GM19240 (cell line): ENCODE results near the gene MOGAT1.
"Not testable (repeated sequence)": the region's sequence is repeated elsewhere in the genome, so short reads cannot be mapped to it uniquely, and the experiment has no call there.

Experiments used
- DNase-seq: peaks from one replicate; pipeline ENCODE4 v3.0.0; 2011; ENCODE audit warnings: low spot score; ENCODE audit not compliant: insufficient read length

Gene MOGAT1

DNA sequence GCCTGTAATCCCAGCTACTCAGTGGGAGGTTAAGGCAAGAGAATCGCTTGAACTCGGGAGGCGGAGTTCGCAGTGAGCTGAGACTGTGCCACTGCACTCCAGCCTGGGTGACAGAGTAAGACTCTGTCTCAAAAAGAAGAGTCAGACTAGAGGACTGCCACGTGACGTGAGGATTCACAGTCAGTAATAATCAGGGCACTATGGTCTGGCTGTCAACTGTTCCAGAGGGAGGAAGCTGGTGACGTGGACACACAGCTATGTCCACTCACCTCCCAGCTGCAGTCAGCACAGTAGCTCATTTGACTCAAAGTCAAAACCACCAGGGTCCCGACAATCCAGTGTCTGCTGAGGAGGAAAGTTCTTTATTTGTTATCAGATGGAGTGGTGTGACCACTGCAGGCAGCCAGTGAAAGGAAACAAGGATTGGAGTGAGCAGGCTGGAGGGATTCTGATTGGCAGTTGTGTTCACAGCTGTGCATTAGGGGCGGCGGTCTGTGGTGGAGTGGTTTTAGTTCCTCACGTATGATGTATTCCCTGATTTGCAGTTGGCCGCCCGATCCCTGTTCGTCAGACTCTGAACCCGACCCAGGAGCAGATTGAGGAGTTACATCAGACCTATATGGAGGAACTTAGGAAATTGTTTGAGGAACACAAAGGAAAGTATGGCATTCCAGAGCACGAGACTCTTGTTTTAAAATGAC lies 37.9 kb downstream of the MOGAT1 start:
- no peak for DNase-seq

DNA sequence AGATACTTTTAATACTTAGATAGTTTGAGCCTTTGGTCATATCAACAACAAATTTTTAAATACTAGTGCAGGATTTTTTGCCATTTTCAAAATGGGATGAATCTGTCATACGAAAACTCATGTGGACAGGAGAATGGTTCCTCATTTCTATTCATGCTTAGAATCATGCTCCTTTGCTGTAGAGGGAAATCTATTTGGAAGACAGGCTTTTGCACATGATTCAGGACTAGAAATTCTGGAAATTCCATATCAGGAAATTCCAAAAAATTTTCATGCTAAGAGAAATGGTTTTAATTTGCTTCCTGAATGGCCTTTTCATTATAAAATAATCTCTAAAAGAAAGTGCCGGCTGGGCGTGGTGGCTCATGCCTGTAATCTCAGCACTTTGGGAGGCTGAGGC lies 39.3 kb downstream of the MOGAT1 start:
- no peak for DNase-seq

DNA sequence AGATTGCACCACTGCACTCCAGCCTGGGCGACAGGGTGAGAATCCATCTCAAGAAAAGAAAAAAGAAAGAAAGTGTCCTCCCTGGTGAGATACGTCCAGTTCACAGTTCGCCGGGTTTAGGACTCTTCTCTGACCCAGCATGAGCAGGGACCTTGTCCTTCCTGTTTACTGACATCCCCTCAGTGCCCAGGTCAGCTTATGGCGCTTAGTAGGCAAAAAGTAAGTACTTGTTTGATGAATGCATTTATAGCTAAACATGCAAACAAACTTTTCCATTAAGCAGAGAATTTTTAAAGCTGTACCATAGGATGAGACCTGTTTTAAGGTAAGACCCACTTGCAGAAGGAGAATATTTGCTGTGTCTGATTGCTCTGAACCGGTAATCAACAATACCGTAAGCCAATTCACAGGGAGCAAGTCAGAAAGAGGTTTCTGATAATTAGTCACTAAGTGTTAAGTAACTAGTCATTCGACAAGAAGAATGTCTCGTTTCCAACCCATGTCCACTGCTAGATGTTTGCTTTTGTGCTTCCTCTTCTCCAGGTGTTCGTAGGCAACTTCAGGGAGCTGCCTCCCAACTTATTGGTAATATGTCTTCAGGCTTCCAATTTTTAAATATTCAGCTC lies 40.0 kb downstream of the MOGAT1 start:
- no peak for DNase-seq

DNA sequence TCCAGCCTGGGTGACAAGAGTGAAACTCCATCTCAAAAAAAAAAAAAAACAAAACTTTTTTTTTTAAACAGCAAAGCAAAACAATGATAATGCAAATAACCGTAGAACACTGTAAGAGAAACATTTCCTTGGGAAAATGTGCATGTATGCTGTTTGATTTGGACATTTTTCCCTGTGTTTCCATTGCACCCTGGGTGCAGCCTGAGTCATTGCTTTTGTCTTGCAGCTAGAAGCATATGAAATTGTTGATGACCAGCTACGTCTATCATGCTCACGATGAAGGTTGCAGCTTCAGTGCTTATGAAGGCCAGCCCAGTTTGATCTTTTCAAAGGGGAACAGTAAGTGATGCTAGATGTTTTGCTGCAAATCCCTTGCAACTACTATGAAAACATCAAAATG lies 41.5 kb downstream of the MOGAT1 start:
- no peak for DNase-seq

DNA sequence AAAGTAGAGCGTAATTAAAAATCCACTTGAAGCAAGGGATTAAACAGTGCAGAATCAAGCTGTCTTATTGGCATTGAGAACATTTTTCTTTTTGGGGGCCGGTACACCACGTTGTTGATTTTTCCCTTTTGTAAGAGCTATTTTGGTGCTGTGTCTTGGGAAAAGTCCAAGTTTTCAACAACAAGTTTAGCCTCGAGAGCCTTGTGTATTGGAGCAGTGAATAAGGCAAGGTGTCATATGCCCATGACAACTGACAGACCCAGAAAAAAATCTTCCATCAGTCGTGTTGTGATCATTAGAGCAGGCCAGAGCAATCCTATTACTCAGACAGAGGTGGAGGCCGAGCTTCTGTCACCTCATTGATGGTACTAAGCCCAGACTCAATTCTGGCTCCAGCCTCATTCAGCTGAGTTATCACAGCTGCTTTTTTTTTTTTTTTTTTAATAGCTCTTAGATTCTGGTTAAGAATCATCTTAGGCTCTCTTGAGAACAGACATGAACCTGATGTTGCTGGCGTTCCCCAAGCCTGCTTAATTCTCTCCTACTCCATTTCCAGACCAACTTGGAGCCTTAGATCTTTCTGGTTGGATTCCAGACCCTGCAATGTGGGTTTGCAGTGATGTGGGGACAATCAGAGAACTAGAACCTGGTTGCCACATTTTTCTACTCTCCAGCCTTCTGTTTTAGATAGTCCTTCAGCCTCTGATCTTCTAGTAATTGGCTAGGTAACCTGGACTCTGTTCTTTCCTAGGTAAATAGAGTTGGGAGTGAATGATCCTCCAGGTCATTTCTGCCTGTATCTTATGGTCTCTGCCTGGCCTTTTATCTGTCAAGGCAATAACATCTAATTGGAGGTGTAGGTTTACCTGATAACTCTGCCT lies 43.1 kb downstream of the MOGAT1 start:
- DNase-seq: no peak

DNA sequence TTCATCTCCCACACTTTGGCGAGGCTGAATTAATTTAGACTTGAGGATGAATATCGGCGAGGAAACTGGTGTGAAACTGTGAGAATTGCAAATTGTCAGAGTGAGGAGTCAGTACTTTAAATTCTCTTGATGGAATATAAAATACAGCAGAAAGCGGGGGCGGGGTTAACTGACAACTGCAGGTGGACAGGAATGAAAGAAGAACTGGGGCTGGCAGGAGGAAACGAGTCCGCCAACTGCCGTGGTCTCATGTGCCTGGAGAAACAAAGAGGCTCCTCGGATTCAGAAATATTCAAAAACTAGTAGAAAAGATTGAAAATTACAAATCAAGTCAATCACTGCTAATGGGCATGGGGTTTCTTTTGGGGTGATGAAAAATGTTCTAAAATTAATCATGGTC lies 44.3 kb downstream of the MOGAT1 start:
- no peak for DNase-seq

DNA sequence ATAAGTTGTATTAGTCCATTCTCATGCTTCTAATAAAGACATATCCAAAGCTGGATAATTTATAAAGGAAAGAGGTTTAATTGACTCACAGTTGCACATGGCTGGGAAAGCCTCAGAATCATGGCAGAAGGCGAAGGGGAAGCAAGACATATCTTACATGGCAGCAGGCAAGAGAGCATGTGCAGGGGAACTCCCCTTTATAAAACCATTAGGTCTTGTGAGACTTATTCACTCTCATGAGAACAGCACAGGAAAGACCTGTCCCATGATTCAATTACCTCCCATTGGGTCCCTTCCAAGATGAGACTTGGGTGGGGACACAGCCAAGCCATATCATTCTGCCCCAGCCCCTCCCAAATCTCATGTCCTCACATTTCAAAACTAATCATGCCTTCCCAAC lies 48.3 kb downstream of the MOGAT1 start:
- DNase-seq: not testable (repeated sequence)

DNA sequence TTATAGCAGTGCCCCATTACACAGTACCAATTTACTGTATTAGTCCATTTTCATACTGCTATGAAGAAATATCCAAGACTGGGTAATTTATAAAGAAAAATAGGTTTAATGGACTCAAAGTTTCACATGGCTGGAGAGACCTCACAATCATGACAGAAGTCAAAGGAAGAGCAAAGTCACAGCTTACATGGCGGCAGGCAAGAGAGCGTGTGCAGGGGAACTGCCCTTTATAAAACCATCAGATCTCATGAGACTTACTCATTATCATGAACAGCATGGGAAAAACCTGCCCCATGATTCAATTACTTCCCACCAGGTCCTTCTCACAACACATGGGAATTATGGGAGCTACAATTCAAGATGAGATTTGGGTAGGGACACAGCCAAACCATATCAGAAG lies 50.1 kb downstream of the MOGAT1 start:
- not testable (repeated sequence) for DNase-seq

DNA sequence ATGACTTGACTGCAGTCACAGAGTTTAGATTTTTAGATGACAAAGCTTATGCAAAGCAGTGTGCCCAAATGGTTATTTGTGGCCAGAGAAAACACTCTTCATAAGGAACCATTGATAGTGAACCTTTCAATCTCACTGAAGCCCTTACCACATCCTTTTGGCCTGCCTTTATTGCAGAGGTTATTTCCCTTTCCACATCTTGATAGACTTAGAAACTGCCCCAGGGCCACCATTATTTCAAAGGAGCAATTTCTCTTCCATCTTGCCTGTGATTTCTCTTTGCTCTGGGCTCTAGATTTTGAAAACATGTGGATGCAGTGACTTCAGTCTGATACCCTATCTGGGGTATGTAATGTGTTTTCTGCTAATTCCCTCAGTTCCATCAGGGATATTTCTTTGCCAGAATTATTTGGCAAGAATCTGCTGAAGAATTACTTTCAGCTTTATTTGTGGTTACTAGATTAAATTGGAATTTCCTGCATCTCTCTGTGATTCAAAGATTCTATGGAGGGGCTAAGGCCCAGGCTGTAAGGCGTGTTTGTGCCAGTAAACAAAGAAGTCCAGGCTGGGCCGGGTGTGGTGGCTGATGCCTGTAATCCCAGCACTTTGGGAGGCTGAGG lies 51.0 kb downstream of the MOGAT1 start:
- no peak for DNase-seq

DNA sequence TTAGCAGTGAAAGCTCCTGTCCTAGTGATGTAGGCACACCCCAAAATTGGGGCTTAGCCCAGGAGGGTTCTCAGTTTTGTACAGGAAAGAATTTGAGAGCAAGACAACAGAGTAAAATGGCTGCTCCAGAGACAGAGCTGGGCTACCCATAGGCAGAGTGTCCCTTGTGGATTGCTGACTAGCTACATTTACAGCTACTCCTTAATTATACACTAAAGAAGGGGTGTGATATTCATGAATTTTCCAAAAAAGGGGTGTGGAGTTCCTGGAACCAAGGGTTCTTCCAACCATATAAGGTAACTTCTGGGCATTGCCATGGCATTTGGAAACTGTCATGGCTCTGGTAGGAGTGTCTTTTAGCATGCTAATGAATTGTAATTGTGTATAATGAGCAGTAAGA lies 52.8 kb downstream of the MOGAT1 start:
- no peak for DNase-seq

DNA sequence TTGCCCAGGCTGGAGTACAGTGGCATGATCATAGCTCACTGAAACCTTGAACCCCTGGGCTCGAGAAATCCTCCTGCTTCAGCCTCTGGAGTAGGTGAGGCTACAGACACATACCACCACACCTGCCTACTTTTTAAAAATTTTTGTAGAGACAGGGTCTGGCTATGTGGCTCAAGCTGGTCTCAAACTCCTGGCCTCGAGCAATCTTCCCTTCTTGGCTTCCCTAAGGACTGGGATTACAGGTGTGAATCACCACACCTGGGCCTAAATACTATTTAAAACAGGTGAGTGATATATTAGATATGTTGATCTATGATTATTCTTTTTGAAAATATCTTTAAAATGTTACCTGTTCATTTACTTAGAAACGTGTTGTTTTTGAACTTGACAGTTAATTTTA lies 57.2 kb downstream of the MOGAT1 start:
- no peak for DNase-seq

DNA sequence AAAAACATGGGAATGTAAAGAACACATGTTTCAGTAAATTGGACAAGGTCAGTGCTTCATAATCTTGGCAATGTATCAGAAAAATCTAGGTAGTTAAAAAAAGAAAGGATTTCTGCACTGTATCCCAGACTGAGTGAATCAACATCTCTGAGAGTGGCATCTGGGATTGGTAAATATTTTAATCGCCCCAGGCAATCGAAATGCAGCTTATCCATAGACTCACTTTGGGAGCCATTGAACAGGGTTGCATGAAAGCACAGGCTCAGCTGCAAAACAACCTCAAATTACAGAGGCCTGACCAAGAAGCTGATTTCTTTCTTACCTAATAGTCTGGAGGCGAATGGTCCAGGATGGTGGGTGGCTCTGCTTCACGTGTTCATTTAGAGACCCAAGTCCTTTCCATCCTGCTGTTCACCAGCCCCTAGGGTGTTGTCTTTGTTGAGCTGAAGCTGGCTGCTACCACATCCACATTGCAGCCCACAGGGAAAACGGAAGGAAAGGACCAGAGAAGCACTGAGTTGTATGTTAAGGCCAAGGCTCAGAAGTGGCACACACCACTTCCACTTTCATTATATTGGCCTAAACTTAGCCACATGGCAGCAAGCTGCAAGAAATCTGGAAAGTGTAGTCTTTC lies 59.0 kb downstream of the MOGAT1 start:
- no peak for DNase-seq

DNA sequence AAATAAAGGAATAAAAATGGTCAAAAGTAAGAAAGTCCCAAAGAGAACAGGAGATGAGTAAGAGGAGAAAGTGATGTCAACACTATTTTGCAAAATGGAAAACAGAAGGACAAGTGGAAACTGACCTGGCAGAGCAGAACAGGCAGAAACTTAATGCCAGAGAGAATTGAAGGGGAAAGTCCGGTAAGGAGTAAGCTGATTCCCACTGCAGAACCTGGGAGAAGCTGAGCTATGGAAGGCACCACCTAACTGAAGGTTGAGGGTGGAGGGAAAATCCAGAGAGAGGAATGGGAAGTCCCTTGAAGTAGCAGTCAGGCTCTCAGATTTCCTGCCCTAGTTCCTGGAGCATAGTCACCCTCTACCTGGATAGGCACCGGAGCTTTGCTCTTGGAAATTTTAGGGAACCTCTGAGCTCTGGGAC lies 59.8 kb downstream of the MOGAT1 start:
- DNase-seq: no peak

DNA sequence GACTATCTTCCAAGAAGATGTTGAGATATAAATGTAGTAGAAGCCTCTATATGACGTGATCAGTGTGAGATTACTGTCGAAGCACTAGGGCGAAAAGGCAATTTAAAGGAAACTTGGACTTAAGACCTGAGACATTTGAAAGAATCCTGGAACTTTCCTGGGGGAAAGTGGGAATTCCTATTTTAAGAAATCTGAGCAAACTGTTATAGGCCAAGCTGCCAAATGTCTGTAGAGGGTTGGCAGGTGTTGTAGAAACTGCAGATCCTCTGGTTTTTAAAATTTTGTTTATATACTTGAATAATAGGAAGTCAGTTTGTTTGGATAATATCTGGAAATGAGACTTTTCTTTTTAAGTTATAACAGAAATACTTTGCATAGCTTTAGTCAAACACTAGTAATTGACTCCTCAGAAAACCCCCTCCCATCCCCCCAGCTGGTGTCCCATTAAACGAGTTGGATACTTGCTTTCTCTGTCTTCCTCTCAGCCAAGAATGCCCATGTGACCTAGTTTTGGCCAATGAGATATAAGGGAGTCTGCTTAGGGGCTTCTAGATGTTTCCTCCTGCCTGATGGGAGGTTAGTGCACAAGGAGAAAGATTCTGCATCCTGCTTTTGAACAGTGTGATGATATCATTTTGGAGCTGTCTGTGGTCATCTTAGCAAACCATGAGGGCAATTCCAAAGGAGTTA lies 61.2 kb downstream of the MOGAT1 start:
- DNase-seq: no peak

DNA sequence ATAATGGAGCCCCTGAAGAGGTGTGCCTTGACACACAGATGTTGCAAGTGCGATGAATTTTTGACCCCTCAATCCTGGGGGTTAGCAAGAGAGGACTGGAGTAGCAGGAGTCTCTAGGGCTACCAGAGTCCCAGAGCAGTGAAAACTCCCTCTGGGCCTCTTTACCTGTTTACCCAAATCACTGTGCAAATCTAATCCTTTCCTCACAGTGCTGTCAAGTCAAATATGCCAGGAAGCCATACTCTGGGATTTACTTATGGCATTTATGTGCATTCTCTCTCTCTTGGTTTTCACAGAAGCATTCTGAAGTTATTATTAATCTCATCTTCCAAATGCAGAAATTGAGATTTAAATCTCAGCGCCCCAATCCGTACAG lies 62.0 kb downstream of the MOGAT1 start:
- DNase-seq: no peak

DNA sequence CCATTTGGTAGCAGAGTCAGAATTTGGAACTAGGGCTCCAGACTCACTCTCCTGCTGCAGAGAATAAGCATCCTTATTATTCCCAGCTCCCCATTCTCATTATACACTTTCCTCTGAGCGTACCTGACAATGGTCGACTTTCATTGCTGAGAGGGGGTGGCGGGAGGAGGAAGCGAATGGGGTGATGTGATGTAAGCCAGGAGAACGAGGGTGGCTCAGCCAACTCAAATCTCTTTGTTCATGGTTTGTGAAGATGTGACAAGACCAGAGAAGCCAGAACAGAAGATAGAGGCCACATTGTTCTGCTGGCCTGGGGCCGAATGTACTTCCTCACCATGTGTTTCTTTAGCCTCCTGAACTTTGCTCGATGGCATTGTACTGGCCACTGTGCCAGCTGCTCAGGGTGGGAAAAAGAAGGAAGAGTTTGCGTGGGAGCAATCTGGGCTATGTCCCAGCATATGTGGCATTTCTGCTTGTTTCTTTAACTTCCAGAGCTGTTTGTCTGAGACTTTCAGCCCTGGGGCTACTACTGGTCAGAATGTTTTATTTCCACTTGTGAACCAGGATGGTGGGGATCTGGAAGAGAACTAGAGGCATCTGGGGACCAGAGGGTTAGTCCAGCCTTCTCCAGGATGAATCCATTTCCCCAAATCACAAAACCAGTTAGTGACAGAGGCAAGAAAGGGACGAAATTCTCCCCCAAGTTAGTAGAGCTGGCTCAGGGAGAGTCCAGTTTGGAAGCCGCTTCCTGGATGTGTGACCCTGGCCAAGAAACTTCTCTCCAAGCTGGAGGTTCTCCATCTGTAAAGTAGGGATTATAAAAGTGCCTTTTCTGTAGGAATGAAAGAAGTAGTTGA lies 62.6 kb downstream of the MOGAT1 start:
- no peak for DNase-seq

DNA sequence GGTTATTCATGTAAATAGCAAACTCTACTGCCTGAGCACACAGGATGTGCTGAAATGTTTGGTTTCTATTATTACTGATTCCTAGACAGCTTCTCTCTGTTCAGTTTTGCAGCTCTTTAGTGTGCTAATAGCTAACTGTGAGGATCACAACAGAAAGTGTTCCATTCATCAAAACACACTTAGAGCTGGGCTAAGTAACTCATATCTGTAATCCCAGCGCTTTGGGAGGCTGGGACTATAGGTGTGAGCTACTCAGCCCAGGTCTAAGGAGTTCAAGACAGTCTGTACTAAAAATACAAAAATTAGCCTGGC lies 63.2 kb downstream of the MOGAT1 start:
- no peak for DNase-seq

DNA sequence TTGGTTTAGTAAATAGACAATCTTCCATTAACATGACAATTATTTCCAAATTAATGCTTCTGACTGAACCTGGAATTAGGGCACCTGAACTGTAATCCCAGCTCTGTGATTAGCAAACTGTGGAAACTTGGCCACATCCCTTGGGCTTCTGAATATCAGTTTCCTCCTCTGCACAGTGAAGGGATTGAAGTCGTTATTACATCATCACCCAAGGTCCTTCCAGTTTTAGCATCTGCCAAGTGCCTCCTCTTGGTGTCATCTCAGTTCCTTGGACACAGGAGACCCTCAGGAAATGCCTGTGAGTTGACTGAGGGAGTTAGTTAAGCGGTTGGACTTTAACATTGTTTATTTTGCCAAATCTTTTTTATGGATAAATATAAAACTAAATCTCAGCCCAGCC lies 64.8 kb downstream of the MOGAT1 start:
- DNase-seq: no peak

DNA sequence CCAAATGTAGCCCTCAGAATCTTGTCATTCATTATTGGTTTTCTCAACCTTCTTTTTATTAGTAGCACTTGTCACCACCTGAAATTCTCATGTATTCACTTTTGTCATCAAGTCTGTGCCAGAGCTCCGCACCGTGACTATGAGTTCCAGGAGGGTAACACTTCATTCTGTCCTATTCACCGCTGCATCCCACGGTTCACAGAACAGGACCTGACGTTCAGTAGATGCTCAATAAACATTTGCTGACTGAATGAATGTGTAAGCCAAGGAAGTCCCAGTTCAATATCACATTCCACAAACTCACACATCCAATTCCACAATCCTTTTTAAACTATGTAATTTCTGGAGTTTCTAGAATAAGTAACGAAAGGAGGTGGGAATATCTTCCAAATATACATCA lies 65.5 kb downstream of the MOGAT1 start:
- no peak for DNase-seq

DNA sequence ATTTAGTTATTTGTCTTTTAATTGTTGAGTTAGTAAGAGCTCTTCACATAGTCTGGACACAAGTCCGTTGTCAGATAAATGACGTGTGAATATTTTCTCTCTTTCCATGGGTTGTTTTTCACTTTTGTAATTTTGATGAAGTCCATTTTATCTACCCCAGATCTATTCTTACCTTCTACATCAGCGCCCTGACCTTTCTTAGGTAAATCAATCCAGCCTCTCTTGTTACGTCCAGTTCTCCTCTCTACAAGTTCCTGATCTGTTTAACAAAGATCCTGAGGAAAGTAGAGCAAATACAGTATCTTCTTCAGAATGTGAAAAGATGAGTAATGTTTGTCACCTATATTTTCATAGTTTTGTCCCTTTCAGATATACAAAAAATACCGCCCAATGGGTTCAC lies 66.9 kb downstream of the MOGAT1 start:
- no peak for DNase-seq
